ENCODE data around the gene TNC. TPM values are rescaled to one million over a fixed set of nuclear protein-coding genes. Genes with fewer than 3 reads are reported as not detected.
"Not testable (repeated sequence)": the region's sequence is repeated elsewhere in the genome, so short reads cannot be mapped to it uniquely, and the experiment has no call there.

The TNC gene
- total RNA-seq, 1 donor from 2014 or later = 137 TPM

- H3K27me3 ChIP-seq = no peaks in the 10 kb centered on the region
- no peak overlapping the region for H3K27ac ChIP-seq
- intact Hi-C loops (cut with DNase I) = no loop called here
- no peaks in the 10 kb centered on the region for H3K4me1 ChIP-seq
- TF ChIP-seq, protein P1, sequence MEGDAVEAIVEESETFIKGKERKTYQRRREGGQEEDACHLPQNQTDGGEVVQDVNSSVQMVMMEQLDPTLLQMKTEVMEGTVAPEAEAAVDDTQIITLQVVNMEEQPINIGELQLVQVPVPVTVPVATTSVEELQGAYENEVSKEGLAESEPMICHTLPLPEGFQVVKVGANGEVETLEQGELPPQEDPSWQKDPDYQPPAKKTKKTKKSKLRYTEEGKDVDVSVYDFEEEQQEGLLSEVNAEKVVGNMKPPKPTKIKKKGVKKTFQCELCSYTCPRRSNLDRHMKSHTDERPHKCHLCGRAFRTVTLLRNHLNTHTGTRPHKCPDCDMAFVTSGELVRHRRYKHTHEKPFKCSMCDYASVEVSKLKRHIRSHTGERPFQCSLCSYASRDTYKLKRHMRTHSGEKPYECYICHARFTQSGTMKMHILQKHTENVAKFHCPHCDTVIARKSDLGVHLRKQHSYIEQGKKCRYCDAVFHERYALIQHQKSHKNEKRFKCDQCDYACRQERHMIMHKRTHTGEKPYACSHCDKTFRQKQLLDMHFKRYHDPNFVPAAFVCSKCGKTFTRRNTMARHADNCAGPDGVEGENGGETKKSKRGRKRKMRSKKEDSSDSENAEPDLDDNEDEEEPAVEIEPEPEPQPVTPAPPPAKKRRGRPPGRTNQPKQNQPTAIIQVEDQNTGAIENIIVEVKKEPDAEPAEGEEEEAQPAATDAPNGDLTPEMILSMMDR (IDR thresholded peaks at IDR 0.05) = no peak
- no peaks in the 10 kb centered on the region for H3K36me3 ChIP-seq
- H3K4me3 ChIP-seq = no peak overlapping the region
- no peaks in the 10 kb centered on the region for H3K9me3 ChIP-seq
- no peak for DNase-seq (ENCODE audit: low spot score in 2 of 2)
Measured at GRCh38 chr9:115135821-115136778, 18.1 kb upstream of the TNC start.

- Histone ChIP-seq H3K4me1 (no peaks in the 10 kb centered on the region), H3K36me3 (no peaks in the 10 kb centered on the region), H3K27ac (no peak overlapping the region), H3K27me3 (no peaks in the 10 kb centered on the region), H3K4me3 (no peak overlapping the region), H3K9me3 (no peaks in the 10 kb centered on the region)
- TF ChIP-seq, protein P1 (IDR thresholded peaks at IDR 0.05) = no peak
- intact Hi-C loops (cut with DNase I) = no loop called here
- no peak for DNase-seq (ENCODE audit: low spot score in 2 of 2)
Measured at GRCh38 chr9:115134941-115135340, 17.0 kb upstream of the TNC start.

GRCh38 chr9:115133649-115134048 is 15.7 kb upstream of the TNC start:
- Histone ChIP-seq H3K27me3 (no peaks in the 10 kb centered on the region), H3K4me3 (no peak overlapping the region), H3K27ac (no peak overlapping the region), H3K4me1 (no peaks in the 10 kb centered on the region), H3K9me3 (no peaks in the 10 kb centered on the region), H3K36me3 (no peaks in the 10 kb centered on the region)
- intact Hi-C loops (cut with DNase I) = no loop called here
- DNase-seq (ENCODE audit: low spot score in 2 of 2) = no peak
- TF ChIP-seq, protein P1 (IDR thresholded peaks at IDR 0.05) = no peak

DNA sequence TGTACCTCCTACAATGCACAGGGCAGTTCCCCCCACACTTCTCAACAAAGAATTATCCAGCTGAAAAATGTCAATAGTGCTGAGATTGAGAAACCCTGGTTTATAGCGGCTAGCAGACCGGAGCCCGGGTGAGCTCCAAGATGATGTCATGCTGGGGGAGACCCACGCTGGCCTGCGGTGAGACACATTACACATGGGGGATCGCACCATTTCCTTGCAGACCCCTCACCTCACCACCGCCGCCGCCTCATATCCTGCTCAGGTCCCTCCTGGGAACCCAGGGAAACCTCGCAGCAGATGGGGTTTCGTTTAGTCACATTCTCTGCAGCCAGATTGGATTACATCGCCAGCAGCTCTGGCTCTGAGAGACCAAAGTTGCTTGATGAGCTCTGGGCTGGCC is 14.7 kb upstream of the TNC start:
- TF ChIP-seq, protein P1 (IDR thresholded peaks at IDR 0.05) = no peak
- H3K4me1 ChIP-seq = no peaks in the 10 kb centered on the region
- H3K36me3 ChIP-seq = no peaks in the 10 kb centered on the region
- no peak overlapping the region for H3K27ac ChIP-seq
- intact Hi-C loops (cut with DNase I) = no loop called here
- no peaks in the 10 kb centered on the region for H3K27me3 ChIP-seq
- H3K9me3 ChIP-seq = no peaks in the 10 kb centered on the region
- DNase-seq (ENCODE audit: low spot score in 2 of 2) = no peak
- H3K4me3 ChIP-seq = no peak overlapping the region

DNA sequence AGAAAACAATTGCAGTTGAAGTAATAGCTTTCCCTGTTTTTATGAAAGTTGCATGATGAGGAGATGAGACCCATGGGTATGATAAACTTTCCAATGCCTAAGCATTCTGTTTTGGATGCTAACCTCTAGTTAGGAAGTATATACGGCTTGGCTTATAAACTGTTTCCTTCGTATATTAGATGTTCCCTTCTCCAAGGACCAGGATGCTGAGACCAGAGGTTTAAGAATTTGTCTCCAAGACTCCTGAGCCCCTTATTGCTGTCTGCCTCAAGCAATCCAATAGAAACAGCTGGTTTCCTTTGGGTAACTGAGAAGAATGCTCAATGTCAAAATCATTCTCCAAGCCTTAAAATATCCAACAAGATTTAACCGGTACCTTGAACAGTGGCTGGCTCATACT is 12.2 kb upstream of the TNC start:
- intact Hi-C loops (cut with DNase I) = no loop called here
- TF ChIP-seq, protein P1 (IDR thresholded peaks at IDR 0.05) = no peak
- Histone ChIP-seq H3K27me3 (no peaks in the 10 kb centered on the region), H3K9me3 (no peaks in the 10 kb centered on the region), H3K27ac (no peak overlapping the region), H3K4me3 (no peak overlapping the region), H3K36me3 (no peaks in the 10 kb centered on the region), H3K4me1 (no peaks in the 10 kb centered on the region)
- no peak for DNase-seq (ENCODE audit: low spot score in 2 of 2)

- H3K27me3 ChIP-seq; H3K4me3 ChIP-seq; H3K9me3 ChIP-seq; H3K36me3 ChIP-seq; intact Hi-C loops (cut with DNase I); DNase-seq (ENCODE audit: low spot score in 2 of 2); H3K4me1 ChIP-seq; H3K27ac ChIP-seq: not testable (repeated sequence)
Measured at GRCh38 chr9:115128726-115129125, 10.8 kb upstream of the TNC start.
